Activated naive CD8-positive, alpha-beta T cell (primary cell): Measurements from ENCODE around the gene SPATA31E1.
"Not testable (repeated sequence)": the region's sequence is repeated elsewhere in the genome, so short reads cannot be mapped to it uniquely, and the experiment has no call there.

Experiments
- H3K27ac Mint-ChIP-seq: one replicate; pipeline ENCODE4 v1.8.0; 2021; ENCODE audit warnings: mixed read lengths
- H3K27me3 Mint-ChIP-seq: one replicate; pipeline ENCODE4 v1.8.0; 2021; ENCODE audit warnings: mixed read lengths
- H3K36me3 Mint-ChIP-seq: one replicate; pipeline ENCODE4 v1.8.0; 2021; ENCODE audit warnings: mixed read lengths
- H3K4me1 Mint-ChIP-seq: one replicate; pipeline ENCODE4 v1.8.0; 2021; ENCODE audit warnings: low read depth, mixed read lengths
- H3K4me3 Mint-ChIP-seq: one replicate; pipeline ENCODE4 v1.8.0; 2021; ENCODE audit warnings: mild to moderate bottlenecking, mixed read lengths
- H3K9me3 Mint-ChIP-seq: one replicate; pipeline ENCODE4 v1.8.0; 2021; ENCODE audit warnings: low read depth, mixed read lengths

SPATA31E1 gene

DNA sequence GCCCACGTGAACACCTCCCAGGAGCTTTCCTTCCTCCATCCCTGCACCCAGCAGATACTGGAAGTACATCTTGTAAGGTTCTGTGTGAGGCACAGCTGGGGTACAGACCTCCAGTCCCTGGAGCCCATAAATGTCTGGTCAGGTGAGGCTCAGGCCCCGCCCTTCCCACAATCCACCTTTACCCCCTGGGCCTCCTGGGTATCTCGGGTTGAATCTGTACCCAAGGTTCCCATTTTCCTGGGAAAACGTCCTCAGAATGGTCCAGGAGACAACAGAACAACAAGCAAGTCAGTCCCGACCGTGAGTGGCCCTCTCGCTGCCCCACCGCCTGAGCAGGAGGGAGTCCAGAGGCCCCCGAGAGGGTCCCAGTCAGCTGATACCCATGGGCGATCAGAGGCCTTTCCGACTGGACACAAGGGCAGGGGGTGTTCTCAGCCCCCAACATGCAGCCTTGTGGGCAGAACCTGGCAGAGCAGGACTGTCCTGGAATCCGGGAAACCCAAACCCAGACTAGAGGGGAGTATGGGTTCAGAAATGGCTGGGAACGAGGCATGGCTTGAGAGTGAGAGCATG, 4.3 kb downstream of the SPATA31E1 start:
- Mint-ChIP-seq H3K27me3 (no peaks in the 10 kb centered on the region), H3K36me3 (no peaks in the 10 kb centered on the region), H3K4me3 (no peak overlapping the region), H3K27ac (no peak overlapping the region), H3K4me1 (no peaks in the 10 kb centered on the region), H3K9me3 (no peaks in the 10 kb centered on the region)

DNA sequence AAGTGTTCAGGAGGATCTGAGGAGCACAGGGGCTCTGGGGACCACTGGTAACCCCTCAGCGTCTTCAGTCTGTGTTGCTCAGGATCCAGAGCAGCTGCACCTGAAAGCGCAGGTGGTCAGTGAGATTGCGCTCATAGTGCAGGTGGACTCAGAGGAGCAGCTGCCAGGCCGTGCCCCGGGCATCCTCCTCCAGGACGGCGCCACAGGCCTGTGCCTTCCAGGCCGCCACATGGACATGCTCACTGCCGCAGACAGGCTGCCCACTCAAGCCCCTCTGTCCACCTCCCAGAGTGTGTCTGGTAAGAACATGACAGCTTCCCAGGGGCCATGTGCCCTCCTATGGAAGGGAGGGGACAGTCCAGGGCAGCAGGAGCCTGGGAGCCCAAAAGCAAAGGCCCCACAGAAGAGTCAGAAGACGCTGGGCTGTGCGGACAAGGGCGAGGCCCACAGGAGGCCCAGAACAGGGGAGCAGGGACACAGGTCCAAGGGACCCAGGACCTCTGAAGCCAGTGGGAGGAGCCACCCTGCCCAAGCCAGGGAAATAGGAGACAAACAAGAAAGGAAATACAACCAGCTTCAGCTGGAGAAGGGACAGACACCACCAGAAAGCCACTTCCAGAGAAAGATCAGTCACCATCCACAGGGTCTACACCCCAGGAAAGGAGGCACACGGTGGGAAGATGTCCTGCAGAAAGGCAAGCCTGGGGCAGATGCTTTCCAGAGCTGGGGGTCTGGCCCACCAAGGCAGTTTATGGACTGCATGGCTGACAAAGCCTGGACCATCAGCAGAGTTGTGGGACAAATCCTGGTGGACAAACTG, 5.2 kb downstream of the SPATA31E1 start:
- H3K9me3 Mint-ChIP-seq: no peaks in the 10 kb centered on the region
- no peaks in the 10 kb centered on the region for H3K4me1 Mint-ChIP-seq
- H3K4me3 Mint-ChIP-seq: no peak overlapping the region
- H3K27me3 Mint-ChIP-seq: no peaks in the 10 kb centered on the region
- H3K27ac Mint-ChIP-seq: no peak overlapping the region
- no peaks in the 10 kb centered on the region for H3K36me3 Mint-ChIP-seq

DNA sequence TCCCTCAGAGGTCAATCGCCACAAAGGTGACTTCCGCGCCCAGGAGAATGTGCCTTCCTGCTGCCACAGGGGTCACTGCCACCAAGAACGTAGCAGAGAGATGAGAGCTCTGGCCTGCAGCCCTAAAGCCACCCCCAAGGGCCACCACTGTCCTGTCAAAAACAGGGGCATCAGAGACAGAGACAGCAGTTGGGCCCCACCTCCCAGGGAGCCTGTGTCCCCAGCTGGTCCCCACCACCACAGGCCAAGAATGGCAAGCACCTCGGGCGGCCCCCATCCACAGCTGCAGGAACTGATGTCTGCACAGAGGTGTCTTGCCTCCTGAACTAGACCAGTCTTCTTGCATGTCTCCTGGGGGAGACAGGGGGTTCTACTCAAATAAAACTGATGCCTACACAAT, 5.8 kb downstream of the SPATA31E1 start:
- H3K36me3 Mint-ChIP-seq: no peaks in the 10 kb centered on the region
- no peaks in the 10 kb centered on the region for H3K4me1 Mint-ChIP-seq
- no peak overlapping the region for H3K27ac Mint-ChIP-seq
- no peaks in the 10 kb centered on the region for H3K27me3 Mint-ChIP-seq
- H3K9me3 Mint-ChIP-seq: no peaks in the 10 kb centered on the region
- H3K4me3 Mint-ChIP-seq: no peak overlapping the region

DNA sequence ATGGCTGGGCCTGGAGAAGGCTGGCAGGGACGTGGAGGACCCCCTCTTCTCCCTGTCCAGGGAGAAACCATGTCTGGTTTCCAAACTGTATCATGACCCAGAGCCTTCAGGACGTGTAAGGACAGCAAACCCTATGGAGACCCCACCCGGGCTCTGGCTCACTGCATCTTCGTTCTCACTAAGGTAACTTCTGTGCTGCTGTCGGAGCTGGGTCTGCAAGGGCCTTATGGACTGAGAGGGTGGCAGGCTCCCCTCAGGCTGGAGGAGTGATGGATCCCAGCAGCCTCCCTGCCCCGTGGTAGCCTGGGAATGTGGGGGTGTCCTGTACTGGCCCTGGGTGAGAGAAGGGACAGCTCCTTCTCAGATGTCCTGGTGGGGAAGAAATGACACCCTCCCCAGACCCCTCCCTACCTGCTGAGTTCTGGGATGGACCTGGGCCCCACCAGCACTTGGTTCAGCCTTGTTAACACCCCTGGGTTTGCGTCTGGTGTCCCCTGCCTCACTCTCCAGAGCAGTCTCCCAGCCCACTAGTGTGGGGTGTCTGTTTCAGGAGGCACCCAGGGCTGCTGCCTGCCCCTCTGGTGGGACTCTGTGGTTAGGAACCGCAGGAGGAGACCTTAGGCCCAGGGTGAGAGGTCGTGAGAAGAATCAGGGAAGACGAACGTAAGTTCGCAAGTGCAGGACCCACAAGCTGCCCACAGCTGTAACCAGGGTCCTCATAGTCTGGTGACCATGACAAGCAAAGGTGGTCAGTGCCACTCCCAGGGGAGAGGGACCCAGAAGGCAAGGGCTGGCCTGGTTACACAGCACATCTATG, 6.6 kb downstream of the SPATA31E1 start:
- Mint-ChIP-seq H3K9me3 (no peaks in the 10 kb centered on the region), H3K27me3 (no peaks in the 10 kb centered on the region), H3K4me1 (no peaks in the 10 kb centered on the region), H3K27ac (no peak overlapping the region), H3K36me3 (no peaks in the 10 kb centered on the region), H3K4me3 (no peak overlapping the region)

DNA sequence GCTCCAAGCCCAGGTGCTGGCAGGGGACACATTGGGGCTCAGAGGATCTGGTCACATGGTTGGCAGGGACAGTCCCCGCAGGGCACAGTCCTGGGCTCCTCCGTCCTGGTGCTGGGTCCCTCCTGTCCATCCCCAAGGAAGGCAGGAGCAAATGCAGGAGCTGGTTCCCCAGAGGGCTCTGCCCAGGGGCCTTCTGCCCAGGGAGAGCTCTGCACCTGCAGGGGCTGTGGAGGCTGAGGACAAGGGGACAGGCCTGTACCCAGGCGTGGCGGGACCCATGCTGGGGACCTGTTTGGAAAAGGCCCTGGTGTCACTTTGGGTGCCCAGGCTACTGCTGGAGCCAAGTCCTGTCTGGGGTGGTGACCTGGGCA, 7.2 kb downstream of the SPATA31E1 start:
- no peak overlapping the region for H3K4me3 Mint-ChIP-seq
- H3K27ac Mint-ChIP-seq: no peak overlapping the region
- H3K4me1 Mint-ChIP-seq: no peaks in the 10 kb centered on the region
- no peaks in the 10 kb centered on the region for H3K9me3 Mint-ChIP-seq
- peaks cover 2% of the 10 kb centered on the region for H3K27me3 Mint-ChIP-seq
- no peaks in the 10 kb centered on the region for H3K36me3 Mint-ChIP-seq

DNA sequence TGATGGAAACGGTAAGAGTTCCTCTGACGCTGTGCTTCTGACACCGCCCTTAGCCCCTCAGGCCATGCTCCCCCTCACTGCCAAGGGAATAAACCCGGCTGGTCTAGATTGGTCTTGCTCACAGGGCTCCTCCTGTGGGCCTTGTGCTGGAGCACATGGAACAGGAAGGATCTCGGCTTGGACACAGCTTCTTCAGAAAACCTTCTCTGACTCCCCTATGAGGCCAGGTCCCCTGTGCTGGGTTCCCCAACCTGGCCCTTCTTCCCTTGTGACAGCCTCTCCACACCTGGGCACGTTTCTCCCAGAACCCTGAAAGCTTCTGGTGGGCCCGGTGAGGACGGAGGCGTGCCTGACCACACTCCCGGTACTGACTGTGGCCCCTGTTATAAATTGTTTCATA, 8.2 kb downstream of the SPATA31E1 start:
- Mint-ChIP-seq H3K36me3 (no peaks in the 10 kb centered on the region), H3K4me3 (no peak overlapping the region), H3K27me3 (peaks cover 3% of the 10 kb centered on the region), H3K27ac (no peak overlapping the region), H3K9me3 (no peaks in the 10 kb centered on the region), H3K4me1 (no peaks in the 10 kb centered on the region)

DNA sequence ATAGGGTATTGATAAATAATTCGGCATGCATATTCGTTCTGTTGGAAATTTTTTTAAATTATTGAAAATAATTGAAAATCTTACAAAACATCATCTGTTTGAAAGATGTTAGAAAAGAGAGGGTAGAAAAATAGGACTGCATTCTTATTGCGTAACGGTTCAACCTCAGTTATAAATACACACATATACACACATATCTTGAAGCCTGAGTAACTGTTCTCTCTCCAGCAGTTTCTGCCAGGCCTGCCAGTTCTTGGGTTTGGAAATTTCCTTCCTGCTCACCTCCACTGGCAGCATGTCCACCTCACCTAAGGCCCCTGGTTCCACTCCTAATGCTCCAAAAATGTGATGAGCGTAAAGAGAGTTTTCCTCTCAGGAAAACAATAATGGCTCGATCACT, 9.1 kb downstream of the SPATA31E1 start:
- no peak overlapping the region for H3K4me3 Mint-ChIP-seq
- H3K27ac Mint-ChIP-seq: no peak overlapping the region
- H3K36me3 Mint-ChIP-seq: no peaks in the 10 kb centered on the region
- peaks cover 3% of the 10 kb centered on the region for H3K27me3 Mint-ChIP-seq
- H3K4me1 Mint-ChIP-seq: no peaks in the 10 kb centered on the region
- no peaks in the 10 kb centered on the region for H3K9me3 Mint-ChIP-seq

DNA sequence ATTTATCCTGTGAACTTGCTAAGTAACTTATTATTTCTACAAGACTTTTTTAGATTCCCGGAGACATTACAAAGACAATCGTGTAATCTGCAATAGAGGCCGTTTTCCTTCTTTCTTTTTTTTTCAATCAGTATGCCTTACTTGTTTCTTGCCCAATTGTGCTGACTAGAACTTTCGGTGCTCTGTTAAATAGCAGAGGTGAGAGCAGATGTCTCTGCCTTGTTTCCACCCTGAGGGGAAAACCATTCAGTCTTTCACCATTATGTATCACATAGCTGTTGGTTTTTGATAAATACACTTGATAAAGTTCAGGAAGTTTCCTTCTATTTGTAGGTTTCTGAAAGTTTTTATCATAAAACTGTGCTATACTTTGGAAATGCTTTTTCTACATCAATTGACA, 10.3 kb downstream of the SPATA31E1 start:
- H3K4me1 Mint-ChIP-seq: no peaks in the 10 kb centered on the region
- H3K27me3 Mint-ChIP-seq: peaks cover 3% of the 10 kb centered on the region
- H3K4me3 Mint-ChIP-seq: no peak overlapping the region
- no peaks in the 10 kb centered on the region for H3K9me3 Mint-ChIP-seq
- no peak overlapping the region for H3K27ac Mint-ChIP-seq
- no peaks in the 10 kb centered on the region for H3K36me3 Mint-ChIP-seq

DNA sequence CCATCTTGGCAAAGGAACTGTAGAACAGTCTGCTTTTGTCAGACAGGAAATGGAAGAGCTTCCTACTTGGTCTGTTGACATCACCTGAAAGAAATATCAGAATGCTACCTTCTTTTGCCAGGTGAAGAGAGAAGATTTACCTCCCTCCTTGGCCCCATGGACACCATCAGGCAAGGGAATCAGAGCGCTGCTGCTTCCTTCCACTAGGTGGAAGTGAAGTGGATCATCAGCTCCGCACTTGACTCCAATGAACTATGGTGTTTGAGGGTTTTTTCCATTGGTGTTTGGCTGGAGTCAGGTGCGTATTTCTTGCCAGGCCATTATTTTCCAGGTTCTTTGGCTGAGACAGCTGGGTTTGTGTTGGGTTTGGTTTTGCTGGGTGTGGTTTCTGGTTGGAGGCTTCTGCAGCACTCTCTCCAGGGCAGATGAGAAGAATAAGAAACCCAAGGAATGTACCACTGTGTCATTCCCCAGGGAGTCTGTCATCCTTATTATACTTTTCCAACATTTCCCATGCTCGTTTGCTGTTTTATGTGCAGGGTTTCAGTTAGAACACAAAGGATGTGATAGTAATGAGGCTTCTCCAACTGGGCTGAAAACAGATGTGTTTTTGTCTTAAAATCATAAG, 12.4 kb downstream of the SPATA31E1 start:
- no peaks in the 10 kb centered on the region for H3K9me3 Mint-ChIP-seq
- no peak overlapping the region for H3K4me3 Mint-ChIP-seq
- no peaks in the 10 kb centered on the region for H3K36me3 Mint-ChIP-seq
- H3K4me1 Mint-ChIP-seq: no peaks in the 10 kb centered on the region
- H3K27ac Mint-ChIP-seq: no peak overlapping the region
- peaks cover 8% of the 10 kb centered on the region for H3K27me3 Mint-ChIP-seq

DNA sequence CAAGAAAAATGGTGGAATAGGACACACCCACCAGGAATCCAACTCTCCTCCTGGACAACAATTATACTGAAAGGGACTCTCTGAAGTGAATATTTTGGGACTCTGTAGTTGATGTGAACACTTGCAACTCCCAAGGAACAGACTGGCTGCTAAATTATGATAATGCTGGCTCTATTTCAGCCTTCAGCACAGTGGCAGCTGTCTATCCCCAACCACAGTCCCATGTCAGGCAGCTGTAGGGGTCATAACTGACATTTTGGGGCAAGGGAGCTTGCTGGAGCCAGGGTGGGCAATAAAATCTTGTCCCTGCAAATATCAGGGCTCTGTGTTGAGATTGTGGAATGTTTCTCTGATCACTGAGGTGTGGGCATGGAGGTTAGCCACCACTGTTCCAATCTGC, 14.2 kb downstream of the SPATA31E1 start:
- Mint-ChIP-seq H3K27ac (no peak overlapping the region), H3K4me3 (no peak overlapping the region), H3K4me1 (no peaks in the 10 kb centered on the region), H3K36me3 (peaks cover 4% of the 10 kb centered on the region), H3K27me3 (peaks cover 15% of the 10 kb centered on the region), H3K9me3 (peaks cover 7% of the 10 kb centered on the region)

DNA sequence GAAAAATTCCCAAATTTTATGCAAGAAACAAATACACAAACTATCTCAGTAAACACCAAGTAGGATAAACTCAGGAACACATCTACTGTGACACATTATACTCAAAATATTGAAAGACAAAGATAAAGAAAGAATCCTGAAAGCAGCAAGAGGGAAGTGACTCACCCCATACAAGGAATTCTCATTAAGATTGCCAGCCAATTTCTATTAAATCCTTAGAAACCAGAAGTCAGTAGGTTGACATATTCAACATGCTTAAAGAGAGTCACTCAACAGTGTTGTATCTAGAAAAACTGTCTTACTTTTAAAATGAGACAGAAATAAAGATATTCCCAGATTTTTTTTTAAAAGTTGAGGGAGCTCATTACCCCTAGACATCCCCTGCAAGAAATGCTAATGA, 15.5 kb downstream of the SPATA31E1 start:
- H3K36me3 Mint-ChIP-seq: peaks cover 4% of the 10 kb centered on the region
- peaks cover 15% of the 10 kb centered on the region for H3K27me3 Mint-ChIP-seq
- H3K27ac Mint-ChIP-seq: no peak overlapping the region
- H3K4me1 Mint-ChIP-seq: no peaks in the 10 kb centered on the region
- H3K4me3 Mint-ChIP-seq: no peak overlapping the region
- peaks cover 7% of the 10 kb centered on the region for H3K9me3 Mint-ChIP-seq

DNA sequence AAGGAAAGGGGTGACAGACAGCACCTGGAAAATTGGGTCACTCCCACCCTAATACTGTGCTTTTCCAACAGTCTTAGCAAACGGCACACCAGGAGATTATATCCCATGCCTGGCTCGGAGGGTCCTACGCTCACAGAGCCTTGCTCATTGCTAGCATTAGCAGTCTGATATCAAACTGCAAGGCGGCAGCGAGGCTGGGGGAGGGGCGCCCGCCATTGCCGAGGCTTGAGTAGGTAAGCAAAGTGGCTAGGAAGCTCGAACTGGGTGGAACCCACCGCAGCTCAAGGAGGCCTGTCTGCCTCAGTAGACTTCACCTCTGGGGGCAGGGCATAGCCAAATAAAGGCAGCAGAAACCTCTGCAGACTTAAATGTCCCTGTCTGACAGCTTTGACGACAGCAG, 19.7 kb downstream of the SPATA31E1 start:
- not testable (repeated sequence) for H3K27ac Mint-ChIP-seq, H3K36me3 Mint-ChIP-seq, H3K4me3 Mint-ChIP-seq, H3K4me1 Mint-ChIP-seq, H3K9me3 Mint-ChIP-seq
- H3K27me3 Mint-ChIP-seq: peaks cover 20% of the 10 kb centered on the region

DNA sequence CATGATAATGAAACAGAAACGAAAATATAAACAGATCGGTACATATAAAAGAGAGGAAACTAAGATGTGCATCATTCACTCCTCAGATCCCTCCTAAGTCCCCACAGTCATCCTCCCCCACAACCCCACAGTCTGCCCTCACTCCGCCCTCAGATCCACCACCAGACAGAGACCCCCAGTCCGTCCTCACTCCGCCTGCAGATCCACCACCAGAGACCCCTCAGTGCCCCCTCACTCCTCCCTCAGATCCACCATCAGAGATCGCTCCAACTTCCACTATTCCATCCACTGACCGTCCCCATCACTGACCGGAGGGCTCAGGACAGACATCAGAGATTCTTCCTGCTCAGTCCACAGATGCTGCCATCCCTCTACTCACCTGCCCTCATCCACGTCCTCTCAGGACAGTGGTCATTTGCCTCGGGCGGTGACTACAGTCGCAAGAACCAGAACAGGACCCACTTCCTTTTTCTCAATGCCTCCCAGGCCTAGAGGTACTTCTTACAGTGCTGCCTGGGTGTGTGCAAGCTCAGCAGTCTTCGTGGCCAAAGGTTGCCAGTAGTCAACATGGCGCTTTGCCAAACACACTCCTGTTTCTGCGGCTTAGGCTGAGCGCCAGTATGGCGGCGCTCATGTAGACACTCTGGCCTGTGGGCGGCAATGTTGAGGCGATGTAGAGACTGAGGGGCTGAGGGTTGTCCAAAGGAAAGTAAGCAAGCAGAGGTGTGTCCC, 26.8 kb downstream of the SPATA31E1 start:
- no peak overlapping the region for H3K4me3 Mint-ChIP-seq
- no peaks in the 10 kb centered on the region for H3K4me1 Mint-ChIP-seq
- H3K27ac Mint-ChIP-seq: no peak overlapping the region
- no peaks in the 10 kb centered on the region for H3K36me3 Mint-ChIP-seq
- peaks cover 4% of the 10 kb centered on the region for H3K27me3 Mint-ChIP-seq
- no peaks in the 10 kb centered on the region for H3K9me3 Mint-ChIP-seq

DNA sequence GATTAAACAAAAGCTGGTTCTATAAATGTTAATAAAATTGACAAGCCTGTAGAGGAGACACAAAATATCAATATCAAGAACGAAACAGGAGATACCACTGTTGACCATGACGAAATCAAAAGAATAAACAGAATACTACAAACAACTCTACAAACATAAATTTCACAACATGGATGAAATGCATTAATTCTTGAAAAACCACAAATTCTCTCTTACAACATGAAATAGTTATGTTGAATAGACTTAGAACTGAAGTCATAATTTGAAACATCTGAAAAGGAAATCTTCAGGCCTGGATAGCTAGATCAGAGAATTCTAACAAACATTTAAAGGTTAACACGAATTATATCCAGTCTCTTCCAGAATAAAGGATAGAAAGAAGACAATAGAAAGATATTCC, 28.1 kb downstream of the SPATA31E1 start:
- Mint-ChIP-seq H3K27ac (no peak overlapping the region), H3K4me3 (no peak overlapping the region)

More for the DNA sequence above, 28.1 kb downstream of the SPATA31E1 start:
- H3K36me3 Mint-ChIP-seq: no peaks in the 10 kb centered on the region
- no peaks in the 10 kb centered on the region for H3K27me3 Mint-ChIP-seq
- no peaks in the 10 kb centered on the region for H3K9me3 Mint-ChIP-seq
- no peaks in the 10 kb centered on the region for H3K4me1 Mint-ChIP-seq
